ELR (cell line): ENCODE measurements around the gene EXD2.
"Not testable (repeated sequence)": the region's sequence is repeated elsewhere in the genome, so short reads cannot be mapped to it uniquely, and the experiment has no call there.

Experiments
- DNase-seq: peaks from one replicate; pipeline ENCODE4 v3.0.0-alpha.2; 2015; ENCODE audit warnings: low read depth

Gene EXD2

DNA sequence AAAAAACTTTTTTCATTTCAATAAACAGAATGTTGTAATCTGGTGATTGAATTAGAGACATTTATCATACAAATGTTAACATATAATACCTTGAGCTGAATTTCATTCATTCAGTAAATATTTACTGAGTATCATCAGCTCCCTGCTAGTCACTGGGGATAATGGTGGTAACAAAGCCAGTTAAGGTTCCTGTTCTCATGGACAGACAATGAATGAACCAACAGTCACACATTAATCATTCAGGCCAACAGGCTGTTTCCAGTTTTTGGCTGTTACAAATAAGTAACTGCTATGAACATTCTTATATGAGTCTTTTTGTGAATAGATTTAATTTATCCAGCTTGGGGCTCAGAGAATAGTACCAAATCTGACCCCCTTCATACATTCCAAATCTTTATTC lies 13.5 kb downstream of the EXD2 start:
- peak; percentile 34 for DNase-seq

- DNase-seq = no peak
Observed at GRCh38 chr14:69207435-69208041, 16.2 kb downstream of the EXD2 start.

GRCh38 chr14:69208666-69209065 lies 17.4 kb downstream of the EXD2 start:
- DNase-seq = no peak

GRCh38 chr14:69214393-69214792 lies 23.1 kb downstream of the EXD2 start:
- no peak for DNase-seq

GRCh38 chr14:69217663-69218062 lies 26.4 kb downstream of the EXD2 start:
- DNase-seq = not testable (repeated sequence)

GRCh38 chr14:69224946-69225345 lies 33.6 kb downstream of the EXD2 start:
- no peak for DNase-seq

GRCh38 chr14:69226178-69226577 lies 34.9 kb downstream of the EXD2 start:
- DNase-seq = no peak

DNA sequence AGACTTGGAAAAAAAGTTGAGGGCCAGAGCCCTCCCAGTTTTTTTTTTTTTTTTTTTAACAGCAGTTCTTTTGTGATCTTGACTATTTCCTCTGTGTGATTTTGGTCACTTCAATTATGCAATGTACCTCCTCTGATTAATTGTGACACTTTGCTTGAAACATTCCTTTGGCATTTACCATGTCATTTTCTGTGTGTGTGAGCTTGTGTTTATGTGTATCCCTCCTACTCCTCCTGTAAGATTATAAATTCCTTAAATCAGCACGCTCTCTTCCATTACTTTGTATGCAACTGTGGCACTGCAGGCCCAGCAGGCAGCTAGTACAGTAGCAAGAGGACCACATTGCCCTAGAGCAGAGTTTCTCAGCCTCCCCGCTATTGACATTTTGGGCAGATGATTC lies 35.4 kb downstream of the EXD2 start:
- no peak for DNase-seq

DNA sequence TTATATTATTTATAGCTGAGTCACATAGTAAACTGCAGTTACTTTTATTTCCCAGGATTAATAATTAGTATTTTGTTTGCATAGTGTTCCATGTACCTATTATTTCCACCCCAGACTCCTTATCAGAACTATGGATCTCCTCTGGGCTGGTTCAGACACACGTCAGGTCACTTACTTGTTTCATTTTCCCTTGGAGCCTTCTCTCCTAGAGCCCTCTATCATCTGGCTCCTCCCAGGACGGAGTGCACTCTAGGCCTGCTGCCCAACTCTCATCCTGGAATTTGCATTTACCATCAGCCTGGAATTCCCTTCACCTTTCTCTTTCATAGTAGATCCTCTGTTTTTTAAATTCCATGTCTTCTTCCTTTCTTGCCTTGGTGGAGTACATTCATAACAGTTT lies 40.2 kb downstream of the EXD2 start:
- no peak for DNase-seq

DNA sequence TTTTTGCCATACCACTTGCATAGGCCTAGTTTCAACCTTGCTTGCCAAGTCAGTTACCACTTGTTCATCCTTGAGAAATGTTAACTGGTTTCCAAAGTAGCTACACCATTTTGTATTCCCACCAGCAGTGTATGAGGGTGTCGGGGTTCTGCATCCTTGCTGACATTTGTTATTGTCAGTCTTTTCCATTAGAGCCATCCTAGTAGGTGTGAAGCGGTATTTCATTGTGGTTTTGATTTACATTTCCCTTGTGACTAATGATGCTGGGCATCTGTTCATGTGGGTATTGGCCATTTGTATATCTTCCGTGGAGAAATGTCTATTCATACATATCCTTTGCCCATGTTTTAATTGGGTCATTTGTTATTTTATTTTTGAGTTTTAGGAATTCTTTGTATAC lies 41.1 kb downstream of the EXD2 start:
- no peak for DNase-seq

DNA sequence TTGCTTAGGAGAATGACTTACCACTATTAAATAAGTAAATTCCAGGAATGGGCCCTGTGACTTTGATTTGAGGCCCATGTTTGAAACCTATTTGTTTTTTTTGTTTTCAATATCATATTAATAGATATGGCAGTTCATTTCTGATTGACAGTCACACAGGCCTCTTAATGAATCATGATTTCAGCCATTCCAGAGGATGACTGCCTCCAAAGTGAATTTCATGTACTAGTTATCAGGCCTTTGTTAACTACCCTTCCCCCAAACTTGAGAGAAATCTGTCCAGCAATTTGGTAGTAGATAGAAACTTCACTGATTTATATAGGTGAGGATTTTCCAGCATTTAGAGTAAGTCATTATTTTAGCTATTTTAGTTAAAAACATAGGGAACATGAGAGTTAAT lies 42.8 kb downstream of the EXD2 start:
- DNase-seq = no peak

DNA sequence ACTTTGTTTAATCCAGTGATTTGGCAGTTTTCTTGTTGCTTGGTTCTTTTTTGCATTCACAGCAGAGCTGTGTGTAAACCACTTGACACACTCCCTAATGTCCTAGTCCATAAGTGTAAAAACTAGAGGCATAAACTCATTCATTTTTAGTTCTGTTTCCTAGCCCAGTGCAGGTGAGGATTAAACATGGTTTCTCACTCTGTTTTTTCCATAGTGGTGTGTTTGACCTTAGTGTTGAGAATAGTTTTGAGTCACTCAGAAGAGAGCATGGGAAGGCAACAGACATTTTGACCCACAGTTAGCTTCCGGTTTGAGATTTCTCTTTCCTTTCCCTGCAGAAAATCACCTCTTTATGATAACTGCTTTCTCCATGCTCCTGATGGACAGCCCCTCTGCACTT lies 44.4 kb downstream of the EXD2 start:
- no peak for DNase-seq

- DNase-seq = no peak
Observed at GRCh38 chr14:69237142-69237541, 45.8 kb downstream of the EXD2 start.

DNA sequence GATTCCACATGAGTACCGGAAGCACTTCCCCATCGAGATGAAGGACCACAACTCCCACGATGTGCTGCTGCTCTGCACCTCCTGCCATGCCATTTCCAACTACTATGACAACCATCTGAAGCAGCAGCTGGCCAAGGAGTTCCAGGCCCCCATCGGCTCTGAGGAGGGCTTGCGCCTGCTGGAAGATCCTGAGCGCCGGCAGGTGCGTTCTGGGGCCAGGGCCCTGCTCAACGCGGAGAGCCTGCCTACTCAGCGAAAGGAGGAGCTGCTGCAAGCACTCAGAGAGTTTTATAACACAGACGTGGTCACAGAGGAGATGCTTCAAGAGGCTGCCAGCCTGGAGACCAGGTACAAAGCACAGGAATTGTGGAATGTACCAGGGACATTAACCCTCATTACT lies 46.3 kb downstream of the EXD2 start:
- no peak for DNase-seq

GRCh38 chr14:69238883-69239282 lies 47.6 kb downstream of the EXD2 start:
- DNase-seq = no peak

- DNase-seq = no peak
Observed at GRCh38 chr14:69240527-69241173, 49.4 kb downstream of the EXD2 start.

DNA sequence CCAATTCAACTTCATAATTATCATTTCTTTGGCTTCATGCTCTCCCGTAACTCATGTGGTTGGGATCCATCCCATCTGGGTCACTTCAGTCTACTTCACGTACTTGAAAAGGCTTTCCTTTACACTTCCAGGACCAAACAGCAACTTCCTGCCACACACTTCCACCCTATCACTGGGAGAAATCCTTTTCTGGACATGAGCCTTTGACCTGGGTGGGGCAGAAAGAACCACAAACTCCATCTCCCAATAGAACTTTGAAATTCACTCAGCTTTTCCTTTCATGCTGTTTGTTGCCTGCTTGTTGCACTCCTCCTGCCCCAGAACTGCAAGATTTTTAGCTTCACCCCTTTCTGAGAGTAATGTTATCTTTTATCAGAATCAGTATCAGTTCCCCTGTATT lies 50.3 kb downstream of the EXD2 start:
- no peak for DNase-seq

DNA sequence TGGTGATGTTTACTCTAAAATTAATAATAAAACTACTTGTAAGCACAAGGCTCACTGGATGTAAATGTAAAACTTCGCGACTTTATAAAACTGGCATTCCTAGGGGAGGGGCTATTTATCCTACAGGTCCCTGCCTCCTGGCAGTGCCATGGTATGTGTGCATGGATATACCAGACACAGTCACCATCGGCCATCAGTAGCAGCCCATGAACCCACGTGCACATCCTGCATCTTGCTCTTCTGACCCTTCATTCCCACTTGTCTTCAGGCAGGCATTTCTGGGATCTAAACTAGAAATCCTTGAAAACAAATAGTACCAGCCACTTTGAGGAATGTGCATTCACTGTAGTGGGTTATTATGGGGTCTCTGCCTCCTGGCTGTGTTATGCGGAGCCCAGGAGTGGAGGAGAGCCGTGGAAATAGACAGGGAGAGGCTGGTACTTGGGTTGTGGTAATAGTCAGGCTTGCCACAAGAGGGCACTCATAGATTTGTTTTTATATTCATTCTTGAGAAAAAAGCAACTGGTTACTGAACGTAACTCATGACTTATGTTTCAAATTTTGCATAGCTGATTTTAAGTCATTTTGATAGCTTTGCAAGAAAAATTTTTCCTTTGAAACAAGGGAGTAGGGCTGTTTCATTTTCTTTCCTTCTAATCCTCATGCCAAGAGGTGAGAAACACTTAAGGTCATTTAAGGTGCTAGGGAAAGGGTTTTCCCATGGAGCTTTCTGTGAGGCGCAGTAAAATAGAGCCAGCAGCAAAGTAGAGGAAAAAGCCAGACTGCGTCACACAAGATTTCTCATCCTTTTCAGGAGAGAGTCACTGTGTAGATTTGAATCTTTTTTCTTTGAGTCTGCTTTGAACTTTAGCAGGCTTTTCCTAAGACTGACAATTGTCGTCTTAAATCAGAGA lies 51.3 kb downstream of the EXD2 start:
- DNase-seq = peak; percentile 80

DNA sequence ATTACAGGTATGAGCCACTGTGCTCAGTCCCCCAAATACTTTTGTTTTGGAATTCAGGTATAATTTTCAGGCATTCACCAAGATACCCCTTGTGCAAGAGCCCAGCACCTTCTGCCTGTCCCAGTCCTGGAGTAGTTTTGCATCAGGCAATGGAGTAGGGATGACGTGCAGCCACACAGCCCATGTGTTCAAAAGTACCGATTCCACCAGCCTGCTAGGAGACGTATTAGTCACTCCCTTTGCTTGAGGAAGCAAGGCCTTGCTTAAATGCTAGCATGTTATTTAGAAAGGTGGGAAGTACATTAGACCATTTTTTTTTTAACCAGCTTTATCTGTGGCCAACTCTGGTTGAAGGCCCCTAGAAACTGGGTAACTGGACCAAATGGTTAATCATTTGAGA lies 53.6 kb downstream of the EXD2 start:
- DNase-seq = no peak

GRCh38 chr14:69246331-69246730 lies 55.0 kb downstream of the EXD2 start:
- no peak for DNase-seq

DNA sequence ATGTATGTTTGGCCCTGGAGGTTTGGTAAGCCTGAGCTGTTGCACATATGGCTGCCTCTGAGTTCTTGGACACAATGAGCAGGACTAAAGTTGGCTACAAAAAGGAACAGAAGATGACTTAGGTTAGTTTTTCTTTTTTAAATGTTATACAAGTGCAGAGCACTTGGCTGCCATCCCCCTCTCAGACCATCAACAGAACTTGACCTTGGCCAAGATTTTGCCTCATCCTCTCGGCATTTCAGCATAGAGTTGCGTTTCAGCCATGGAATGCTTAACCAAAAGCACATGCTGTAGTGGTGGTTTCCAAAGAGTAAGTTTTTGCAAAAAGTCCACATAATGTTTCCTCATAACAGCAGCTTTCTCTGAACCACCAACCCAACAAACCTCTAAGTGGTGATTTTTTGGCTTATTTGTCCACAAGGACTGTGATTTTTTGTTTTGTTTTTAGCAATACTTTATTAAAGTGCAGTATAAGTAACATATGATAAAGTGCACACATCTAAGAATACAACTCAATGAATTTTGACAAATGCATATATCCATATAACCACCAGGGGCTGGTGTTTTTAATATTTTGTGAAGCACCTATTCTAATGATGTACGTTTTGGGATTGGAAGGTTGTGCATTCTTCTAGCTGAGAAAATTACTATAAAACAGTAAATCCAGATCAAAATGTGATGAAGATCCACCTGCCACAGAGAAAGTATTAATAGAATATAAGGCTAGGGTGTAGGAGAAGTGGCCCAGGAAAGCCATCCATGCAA lies 56.6 kb downstream of the EXD2 start:
- DNase-seq = peak; percentile 42

DNA sequence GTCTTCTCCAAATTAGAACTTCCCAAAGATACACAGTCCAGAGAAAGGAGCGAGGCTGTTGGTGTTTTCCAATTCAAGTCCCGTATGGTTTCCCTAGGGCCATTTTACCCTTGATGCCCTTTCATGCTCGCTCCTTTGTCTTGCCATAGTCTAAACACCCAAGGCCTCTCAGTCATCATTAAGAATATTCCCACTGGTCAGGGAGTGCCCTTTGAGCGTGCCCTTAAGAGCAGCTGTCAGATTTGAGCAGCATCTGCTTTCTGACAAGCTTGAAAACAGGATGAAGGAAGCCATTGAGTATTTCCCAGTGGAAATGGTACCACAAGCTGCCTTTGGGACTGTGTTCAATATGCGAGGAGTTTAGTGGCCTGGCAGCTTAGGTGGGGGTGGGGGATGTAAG lies 58.3 kb downstream of the EXD2 start:
- DNase-seq = no peak
